Stimulated activated naive CD8-positive, alpha-beta T cell treated with anti-CD3 and anti-CD28 coated beads, Interleukin-15, Interleukin-2, amounts not matched to agents 100 U/mL and 50 U/mL, for 24 hours (primary cell): Measurements from ENCODE around the gene NR3C1.
"Not testable (repeated sequence)": the region's sequence is repeated elsewhere in the genome, so short reads cannot be mapped to it uniquely, and the experiment has no call there.

Source experiments
- ATAC-seq: fragments of 150-1000 bp; cut with Tn5 transposase; one replicate; pipeline ENCODE4 v1.10.0; 2021
- DNase-seq: peaks from one replicate; pipeline ENCODE4 v3.0.0; 2021

NR3C1 gene

DNA sequence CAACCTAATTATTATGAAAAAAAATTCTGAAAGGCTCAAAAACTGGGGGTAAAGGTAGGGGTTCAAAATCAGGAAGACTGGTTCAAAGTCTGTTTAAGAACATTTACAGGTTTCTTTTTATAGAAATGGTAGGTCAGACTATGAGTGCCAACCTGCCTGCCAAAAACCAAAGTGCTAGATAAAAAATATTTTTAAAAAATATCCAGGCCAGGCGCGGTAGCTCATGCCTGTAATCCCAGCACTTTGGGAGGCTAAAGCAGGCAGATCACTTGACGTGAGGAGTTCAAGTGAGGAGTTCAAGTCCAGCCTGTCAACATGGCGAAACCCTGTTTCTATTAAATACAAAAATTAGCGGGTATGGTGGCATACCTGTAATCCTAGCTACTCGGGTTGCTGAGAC is 67.0 kb downstream of the NR3C1 start:
- no peak for ATAC-seq
- DNase-seq = no peak

DNA sequence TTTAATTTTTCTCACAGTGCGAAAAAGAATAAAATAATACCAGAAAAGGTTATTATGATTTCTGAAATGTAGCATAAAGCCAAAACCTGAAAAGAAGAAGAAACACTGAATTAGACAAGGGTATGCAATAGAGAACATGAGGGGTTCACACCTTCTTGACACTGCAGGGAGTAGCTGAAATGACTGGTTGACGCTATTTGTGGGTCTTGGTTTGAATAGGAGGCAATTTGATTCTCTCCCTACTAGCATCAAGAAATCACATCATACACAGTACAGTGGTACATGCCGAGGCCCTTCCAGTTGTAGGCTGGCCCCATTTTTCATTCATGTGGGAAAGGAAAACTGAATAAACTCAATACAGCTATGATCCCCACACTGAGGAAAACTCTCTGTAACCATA is 68.6 kb downstream of the NR3C1 start:
- DNase-seq (no peak), ATAC-seq (peak; percentile 57)

DNA sequence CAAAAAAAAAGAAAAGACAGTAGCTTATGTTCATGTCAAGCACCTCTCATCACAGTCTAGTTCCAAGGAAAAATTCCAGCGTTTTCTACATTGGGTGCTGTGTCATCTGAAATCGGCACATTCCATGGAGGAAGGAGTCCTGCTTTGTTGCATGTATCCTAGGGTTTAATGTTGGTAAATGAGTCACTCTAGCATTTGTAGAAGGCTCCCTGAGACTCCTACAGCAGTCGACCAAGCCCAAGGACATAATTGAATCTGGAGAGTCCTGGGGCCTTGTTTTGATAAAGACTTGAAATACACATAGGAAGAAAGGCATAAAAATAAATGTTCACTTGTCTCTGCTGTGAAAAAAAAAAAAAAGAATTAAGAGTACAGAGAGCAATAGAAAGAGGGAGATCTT is 69.1 kb downstream of the NR3C1 start:
- DNase-seq, ATAC-seq: not testable (repeated sequence)

DNA sequence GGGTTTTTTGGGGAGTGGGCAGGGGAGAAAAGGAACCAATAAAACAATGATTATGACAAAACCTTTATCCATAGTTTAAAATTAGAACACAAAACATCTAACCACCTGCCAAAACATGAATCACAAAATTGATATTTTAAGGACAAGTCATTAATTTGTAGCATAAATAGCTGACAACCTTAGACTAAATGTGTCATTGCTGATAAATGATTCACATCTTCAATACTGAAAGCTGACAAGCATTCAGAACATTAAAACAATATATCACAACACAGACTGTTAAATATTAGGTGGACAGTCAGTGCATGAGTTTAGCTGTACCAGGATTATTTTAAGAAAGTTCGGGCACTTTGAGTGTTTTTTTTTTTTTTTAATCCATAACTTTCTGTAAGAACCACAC is 71.5 kb downstream of the NR3C1 start:
- DNase-seq = no peak
- ATAC-seq = no peak

DNA sequence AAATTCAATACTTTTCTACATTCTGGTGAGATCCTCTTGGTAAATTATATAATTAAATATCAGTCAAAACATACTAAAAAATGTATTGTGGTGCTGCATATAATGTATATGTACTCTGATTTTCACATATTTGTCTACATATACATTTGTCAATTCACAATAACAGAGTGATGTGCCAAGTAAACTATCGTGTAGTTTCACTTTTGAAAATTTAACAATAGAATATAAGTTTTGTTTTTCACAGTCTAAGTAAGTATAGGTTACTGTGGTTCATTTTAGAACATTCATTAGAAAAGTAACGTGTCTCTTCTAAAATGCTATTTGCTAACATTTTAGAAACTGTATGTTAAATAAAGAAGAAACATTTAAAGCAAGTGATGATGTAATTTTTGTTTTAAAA is 73.6 kb downstream of the NR3C1 start:
- ATAC-seq (no peak), DNase-seq (no peak)

DNA sequence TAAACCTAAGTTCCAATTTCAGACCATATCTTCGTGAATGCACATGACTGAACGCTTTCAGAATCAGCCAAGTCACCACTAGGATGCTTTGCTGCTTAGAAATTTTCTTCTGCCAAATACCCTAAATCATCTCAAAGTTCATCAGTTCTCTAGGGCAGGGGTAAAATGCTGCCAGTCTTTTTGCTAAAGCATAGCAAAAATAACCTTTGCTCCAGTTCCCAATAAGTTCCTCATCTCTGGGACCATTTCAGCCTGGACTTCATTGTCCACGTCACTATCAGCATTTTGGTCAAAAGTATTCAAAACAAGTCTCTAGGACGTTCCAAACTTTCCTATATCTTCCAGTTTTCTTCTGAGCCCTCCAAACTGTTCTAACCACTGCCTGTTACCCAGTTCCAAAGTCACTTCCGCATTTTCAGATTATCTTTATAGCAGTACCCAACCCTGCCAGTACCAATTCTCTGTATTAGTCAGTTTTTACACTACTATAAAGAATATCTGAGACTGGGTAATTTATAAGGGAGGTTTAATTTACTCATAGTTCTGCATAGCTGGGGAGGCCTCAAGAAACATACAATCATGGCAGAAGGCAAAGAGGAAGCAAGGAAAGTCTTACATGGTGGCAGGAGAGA is 74.8 kb downstream of the NR3C1 start:
- DNase-seq = no peak

DNA sequence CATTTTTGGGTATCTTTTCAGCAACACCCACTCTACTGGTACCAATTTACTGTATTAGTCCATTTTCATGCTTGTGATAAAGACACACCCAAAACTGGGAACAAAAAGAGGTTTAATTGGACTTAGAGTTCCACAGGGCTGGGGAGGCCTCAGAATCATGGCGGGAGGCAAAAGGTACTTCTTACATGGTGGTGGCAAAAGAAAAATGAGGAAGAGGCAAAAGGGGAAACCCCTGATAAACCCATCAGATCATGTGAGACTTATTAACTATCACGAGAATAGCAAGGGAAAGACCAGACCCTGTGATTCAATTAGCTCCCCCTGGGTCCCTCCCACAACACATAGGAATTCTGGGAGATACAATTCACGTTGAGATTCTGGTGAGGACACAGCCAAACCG is 78.4 kb downstream of the NR3C1 start:
- not testable (repeated sequence) for ATAC-seq, DNase-seq

More for the DNA sequence above, 74.8 kb downstream of the NR3C1 start:
- no peak for ATAC-seq

DNA sequence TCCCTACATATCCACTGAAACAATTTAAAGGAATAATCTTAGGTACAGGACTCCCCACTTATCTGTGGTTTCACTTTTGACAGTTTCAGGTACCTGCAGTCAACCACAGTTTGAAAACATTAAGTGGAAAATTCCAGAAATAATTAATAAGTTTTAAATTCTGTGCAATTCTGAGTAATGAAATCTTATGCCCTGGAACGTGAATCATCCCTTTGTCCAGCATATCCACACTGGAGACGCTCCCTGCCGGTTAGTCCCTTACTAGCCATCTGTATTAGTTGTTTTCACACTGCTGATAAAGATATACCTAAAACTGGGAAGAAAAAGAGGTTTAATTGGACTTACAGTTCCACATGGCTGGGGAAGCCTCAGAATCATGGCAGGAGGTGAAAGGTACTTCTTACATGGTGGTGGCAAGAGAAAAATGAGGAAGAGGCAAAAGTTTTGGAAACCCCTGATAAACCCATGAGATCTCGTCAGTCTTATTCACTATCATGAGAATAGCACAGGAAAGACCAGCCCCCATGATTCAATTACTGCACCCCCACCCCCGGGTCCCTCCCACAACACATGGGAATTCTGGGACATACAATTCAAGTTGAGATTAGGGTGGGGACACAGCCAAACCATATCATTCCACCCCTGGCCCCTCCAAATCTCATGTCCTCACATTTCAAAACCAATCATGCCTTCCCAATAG is 80.4 kb downstream of the NR3C1 start:
- ATAC-seq, DNase-seq: not testable (repeated sequence)

DNA sequence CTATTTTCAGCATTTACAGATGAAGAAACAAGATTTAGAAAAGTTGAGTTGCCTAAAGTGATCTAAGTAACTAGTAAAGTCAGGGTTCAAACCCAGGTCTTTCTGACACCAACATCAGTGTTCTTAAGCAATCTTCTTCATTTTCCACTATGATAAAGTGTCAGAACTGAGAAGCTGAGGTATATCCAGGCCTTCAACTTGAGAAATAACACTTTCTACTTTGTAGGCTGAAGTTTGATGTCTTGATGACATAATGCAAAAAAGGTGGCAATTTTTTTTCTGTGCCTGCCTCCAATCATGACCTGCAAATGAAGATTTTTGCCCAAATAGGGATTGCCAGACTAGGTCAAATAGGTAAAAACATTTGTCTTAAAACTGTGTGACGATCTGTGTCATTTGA is 81.3 kb downstream of the NR3C1 start:
- no peak for ATAC-seq
- no peak for DNase-seq

DNA sequence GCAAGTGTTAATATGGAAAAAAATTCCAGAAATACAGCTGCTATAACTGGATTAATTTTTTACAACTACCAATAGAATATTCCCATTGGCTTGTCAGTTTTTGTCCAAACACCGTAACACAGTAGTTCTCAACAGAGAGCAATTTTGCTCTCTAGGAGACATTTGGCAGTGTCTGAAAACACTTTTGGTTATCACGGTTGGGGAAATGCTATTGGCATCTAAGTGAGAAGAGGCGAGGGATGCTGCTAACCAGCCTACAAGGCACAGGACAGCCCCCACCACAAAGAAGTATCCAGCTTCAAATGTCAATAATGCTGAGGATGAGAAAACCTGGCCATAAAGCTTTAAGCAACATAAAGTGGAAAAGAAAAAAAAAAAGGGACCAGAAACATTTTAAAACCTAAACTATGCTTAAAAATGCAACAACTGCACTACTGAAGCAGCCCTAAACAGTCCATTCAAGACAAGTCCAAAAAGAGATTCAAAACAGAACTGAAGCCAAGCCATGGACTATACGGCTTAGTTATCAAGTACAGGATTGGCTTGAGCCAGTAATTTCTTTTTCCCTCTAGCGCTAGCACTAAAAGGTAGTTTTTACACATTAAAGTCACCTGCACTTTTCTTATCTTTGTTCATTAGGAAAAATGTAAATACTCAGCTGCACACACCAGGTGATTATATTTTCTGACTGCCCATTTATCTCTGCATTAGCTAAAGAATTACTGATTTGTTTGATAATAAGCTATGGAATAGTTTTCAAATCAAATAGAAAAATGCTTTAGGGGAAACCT is 83.9 kb downstream of the NR3C1 start:
- ATAC-seq = no peak
- DNase-seq = no peak

DNA sequence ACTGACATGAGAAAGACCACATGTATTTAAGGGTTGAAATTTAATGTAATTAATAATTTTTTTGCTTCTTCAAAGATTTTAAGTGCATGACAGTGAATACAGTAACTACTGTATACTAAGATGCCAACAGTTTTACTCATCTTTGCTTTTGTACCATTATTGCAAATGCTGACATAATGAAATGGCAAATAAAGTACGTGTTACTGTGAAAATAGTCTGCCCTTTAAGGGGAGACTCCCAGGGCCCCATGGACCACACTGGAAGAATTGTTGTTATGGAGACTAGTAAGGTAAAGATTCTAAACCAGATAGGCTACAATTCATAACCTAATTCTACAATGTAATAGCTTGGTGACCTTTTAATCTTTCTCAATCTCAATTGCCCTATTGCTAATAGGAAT is 84.7 kb downstream of the NR3C1 start:
- DNase-seq (no peak), ATAC-seq (no peak)

DNA sequence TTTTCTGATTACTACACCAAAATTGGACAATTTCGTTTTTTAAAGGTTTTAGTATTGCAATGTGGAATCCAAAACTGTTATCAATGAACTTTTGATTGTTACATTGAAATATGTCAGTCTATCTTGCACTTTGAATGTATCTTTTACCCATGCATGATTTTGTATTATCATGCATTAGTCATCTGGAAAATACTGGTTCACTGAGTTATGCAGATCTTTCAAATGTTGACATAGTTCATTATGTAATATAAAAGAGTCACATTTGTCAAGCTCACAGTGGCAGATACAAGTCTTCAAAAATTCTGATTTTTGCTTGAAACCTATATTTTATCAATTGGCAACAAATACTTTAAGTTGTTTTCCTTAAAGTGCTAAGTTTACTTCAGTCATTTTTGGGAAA is 85.2 kb downstream of the NR3C1 start:
- no peak for DNase-seq
- ATAC-seq = no peak

DNA sequence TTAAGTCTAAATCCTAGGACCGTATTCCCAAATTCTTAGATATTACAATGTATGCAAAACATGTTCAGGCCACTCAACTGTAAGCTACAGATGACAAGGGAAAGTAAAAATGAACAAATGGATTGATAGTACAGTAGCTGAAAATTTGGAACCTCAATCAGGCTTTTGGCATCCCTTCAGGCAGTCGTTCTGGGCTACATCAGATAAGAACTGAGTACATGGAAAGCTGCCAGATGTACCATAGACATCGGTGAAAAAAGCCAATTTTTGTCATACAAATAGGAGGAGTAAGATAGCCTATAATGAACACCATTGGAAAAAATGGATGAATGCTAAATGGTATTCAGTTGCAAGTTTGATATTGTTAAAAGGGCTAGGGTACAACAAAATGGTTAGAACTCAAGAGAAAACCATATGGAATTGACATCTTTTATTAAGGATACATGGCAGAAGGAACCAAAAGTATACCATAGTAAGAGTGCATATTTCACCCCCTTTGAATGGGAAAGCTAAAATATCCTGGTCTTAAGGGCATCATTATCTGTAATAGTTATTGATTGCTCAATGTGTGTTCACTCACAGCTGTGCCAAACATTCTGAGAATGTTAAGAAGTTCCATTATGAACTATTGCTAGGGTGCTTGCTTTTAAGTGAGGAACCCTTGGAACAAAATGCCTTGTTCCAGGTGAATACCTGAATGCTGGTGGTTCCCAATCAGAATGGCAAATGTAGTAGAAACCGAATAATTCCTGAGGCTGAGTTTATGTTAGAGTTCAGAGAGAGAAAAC is 86.4 kb downstream of the NR3C1 start:
- ATAC-seq (no peak), DNase-seq (no peak)

DNA sequence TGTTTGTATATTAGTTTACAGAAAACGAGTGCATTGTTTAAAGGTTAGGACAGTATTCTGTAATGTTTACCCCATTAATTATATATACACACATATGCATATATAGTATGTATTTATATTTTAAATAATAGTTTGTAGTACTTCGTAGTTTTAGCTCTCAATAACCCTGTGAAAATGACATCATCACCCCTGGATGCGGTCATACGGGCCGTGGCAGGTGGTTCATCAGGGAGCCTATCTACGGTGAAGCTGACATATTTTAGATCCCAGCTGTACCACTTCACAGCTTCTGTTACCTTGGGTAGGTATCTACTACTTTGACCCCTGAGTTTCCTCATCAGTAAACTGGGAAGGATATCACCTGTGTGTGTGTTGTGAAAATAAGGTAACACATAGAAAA is 87.1 kb downstream of the NR3C1 start:
- no peak for ATAC-seq
- DNase-seq = no peak

DNA sequence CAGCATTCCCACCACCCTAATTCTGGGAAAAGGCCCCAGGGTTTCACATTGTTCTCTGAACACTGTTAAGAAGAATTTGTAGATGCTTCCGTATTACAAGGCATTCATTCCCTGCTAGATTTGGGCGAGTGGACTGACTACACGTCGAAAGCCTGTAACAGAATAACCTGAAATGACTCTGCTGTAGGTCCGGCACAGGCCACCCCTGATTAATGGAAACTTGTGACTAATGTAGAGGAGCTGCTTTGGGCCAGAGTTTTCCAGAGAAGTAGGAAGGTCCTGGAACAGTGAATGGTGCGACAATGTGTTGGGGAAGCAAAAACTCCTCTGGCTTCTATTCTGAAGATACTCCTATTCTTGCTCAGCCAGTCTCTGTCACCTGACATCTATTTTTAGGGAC is 87.6 kb downstream of the NR3C1 start:
- DNase-seq (no peak), ATAC-seq (no peak)

DNA sequence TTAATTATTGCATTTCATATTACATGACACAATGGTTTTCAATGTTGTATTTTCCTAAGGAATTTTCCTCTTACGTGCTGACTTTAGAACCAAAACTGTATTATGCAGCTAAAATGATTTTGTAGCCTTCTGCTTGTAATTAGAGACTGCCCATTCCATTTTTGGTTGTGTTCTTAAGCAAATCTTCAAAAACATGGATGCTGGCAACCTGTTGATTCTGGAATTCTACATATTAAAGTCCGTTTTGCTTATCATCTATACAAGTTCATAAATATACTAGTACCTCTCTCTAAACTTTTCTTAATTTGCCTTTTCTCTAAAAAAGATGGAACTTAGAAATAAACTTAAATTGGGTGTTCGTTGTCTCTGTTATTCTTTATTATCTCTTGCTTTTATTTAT is 88.3 kb downstream of the NR3C1 start:
- no peak for ATAC-seq

DNA sequence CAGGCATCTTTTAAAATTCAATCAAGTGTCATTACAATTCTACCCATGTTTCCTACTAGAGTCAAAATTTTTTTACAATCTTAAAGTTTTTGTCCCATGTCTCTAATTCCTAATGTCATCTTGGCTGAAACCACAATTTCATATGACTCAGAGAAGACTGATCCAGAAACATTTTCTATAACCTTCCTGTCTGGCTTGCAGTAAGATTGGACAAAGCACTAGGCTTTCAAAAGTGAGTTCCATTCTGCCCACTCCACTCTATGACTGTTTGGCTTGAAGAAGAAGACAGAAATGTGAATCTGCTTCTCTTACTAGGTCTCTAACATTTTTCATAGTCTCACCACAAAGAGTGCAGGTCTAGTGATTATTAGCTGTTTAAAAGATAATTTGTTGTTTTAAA is 88.8 kb downstream of the NR3C1 start:
- DNase-seq (no peak), ATAC-seq (peak; percentile 38)

More for the DNA sequence above, 88.3 kb downstream of the NR3C1 start:
- DNase-seq = no peak

DNA sequence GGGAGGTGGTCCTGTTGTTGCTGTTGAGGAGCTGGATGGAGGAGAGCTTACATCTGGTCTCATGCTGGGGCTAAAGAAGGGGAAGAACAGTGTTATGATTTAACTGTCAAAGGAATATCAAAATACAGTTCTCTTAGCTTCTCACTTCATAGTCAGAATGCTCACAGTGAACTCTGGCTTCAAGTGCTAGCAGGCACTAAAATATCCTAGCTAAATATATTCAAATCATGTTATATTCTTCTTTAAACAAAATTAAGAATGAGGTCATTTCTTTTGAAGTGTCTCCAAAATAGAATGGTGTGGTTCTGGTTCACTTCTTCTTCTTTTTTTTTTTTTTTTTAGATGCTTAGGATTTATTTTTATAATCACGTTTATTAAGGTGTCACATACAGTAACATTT is 89.4 kb downstream of the NR3C1 start:
- no peak for ATAC-seq
- DNase-seq = no peak

DNA sequence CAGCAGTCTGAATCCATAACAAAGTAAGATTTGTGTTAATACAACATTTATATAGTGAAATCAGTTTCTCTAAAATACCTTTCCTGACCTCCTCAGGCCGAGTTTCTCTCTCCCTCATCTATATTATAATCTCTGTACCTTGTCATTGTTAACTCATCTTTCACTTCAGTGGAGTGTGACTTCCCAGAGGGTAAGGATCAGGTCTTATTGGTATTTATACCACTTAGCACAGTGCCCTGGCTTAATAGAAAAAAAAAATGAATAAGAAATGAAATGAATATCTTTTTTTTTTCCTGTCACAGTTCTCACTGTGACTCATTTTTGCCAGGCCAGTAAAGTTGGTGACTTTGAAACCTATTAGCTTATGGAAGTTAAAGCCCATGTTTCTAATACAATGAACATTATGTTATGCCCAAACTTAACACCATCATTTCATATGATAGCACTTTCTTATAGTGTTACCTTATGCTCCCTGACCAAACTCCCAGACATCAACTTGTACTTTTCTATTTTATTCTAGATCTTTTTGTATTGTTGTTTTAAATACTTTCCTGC is 90.1 kb downstream of the NR3C1 start:
- no peak for DNase-seq
- ATAC-seq = peak; percentile 69

DNA sequence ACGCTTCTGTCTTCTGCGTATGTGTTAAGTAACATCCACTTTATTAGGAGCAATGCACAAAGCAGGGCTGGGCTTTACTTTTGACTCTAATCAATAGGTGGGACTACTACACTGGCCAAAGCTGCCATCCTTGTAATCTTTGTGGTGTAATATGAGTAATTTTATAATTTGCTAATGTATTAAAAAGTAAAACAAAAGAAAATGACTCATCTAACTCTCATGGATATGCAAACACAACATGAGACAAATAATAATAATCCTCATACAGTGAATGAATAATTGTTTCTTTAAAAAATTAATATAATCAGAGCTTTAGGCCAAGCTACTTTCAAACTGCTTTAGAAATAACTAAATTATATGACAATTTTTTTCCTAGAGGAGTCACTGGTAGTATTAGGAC is 90.7 kb downstream of the NR3C1 start:
- ATAC-seq (no peak), DNase-seq (no peak)

DNA sequence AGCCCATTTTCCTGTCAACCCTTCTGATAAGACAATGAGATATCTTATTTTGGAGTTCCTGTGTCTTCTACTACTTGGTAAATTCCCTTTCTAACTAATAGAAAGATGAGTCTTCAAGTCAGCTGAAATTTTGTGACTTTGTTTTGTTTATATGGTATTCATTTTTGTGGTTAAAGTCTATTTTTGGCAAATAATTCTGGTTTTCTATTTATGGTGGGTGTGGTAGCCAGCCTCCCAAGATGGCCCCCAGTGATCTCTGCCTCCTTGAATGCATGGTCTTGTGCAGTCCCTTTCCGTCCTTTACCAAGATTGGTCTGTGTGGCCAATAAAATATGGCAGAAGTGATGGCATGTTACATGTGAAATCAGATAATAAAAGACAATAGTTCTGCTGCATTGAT is 91.5 kb downstream of the NR3C1 start:
- ATAC-seq (no peak), DNase-seq (no peak)

DNA sequence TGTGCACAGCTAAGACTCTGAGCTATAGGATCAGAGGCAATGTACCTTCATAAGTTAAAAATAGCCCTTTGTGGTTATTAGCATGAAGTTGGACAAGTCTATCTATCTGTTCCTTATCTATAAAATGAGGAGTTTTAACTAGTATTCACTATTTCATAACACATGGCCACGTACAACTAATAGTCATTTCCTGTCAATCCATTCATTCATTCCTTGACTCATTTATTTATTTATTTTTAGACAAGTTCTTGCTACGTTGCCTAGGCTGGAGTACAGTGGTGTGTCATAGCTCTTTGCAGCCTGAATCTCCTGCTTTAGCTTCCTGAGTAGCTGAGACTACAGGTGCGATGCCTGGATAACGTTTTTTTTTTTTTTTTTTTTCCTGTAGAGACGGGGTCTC is 92.1 kb downstream of the NR3C1 start:
- DNase-seq (no peak), ATAC-seq (no peak)
